Measurements from ENCODE around the gene POU5F2. TPM values are rescaled to one million over a fixed set of nuclear protein-coding genes. Genes with fewer than 3 reads are reported as not detected.
A peak's percentile ranks its signal among the peaks of the same experiment; 100 is the strongest.

Gene POU5F2, protein sequence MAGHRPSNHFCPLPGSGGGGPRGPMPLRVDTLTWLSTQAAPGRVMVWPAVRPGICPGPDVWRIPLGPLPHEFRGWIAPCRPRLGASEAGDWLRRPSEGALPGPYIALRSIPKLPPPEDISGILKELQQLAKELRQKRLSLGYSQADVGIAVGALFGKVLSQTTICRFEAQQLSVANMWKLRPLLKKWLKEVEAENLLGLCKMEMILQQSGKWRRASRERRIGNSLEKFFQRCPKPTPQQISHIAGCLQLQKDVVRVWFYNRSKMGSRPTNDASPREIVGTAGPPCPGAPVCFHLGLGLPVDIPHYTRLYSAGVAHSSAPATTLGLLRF
- total RNA-seq = 1.8 TPM
- long read RNA-seq, full-length matches to known transcripts = 1 of 1 reads
- long read RNA-seq, partial matches to known transcripts = 0 of 1 reads
- long read RNA-seq, other reads (novel, unspliced or antisense) = 0 of 1 reads

DNA sequence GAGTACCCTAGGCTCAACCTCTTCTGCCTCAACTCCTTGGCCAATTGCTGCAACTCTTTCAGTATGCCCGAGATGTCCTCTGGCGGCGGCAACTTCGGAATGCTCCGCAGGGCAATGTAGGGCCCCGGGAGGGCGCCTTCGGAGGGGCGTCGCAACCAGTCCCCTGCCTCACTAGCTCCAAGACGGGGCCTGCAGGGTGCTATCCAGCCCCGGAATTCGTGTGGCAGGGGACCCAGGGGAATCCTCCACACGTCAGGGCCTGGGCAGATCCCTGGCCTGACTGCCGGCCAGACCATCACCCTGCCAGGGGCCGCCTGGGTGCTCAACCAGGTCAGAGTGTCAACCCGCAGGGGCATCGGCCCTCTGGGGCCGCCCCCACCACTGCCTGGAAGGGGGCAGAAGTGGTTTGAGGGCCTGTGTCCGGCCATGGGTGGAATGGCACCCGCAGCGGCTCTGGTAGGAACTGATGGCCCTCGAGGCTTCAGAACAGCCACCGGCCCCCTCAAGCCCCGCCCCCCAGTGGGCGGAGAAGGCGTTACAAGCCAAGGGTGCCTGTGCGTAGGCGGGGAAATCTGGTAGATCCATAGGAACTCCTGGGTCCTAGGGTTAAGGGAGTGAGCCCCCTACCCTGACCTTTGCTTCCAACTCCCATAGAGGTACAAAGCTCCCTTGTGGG is at the start of gene POU5F2:
TSS of gene POU5F2 (minus strand) at position 465 of the 676 bp plus-strand sequence. CDS start at position 428, 37 bp downstream.
- H3K27me3 ChIP-seq (ENCODE audit: low read depth) = no peaks in the 10 kb centered on the region
- no peaks in the 10 kb centered on the region for H3K4me1 ChIP-seq
- no peak for DNase-seq
- no peak within 1 kb of the TSS for H3K4me3 ChIP-seq
- TF ChIP-seq, protein P1, sequence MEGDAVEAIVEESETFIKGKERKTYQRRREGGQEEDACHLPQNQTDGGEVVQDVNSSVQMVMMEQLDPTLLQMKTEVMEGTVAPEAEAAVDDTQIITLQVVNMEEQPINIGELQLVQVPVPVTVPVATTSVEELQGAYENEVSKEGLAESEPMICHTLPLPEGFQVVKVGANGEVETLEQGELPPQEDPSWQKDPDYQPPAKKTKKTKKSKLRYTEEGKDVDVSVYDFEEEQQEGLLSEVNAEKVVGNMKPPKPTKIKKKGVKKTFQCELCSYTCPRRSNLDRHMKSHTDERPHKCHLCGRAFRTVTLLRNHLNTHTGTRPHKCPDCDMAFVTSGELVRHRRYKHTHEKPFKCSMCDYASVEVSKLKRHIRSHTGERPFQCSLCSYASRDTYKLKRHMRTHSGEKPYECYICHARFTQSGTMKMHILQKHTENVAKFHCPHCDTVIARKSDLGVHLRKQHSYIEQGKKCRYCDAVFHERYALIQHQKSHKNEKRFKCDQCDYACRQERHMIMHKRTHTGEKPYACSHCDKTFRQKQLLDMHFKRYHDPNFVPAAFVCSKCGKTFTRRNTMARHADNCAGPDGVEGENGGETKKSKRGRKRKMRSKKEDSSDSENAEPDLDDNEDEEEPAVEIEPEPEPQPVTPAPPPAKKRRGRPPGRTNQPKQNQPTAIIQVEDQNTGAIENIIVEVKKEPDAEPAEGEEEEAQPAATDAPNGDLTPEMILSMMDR (IDR thresholded peaks at IDR 0.05) = no peak
- peaks cover 4% of the 10 kb centered on the region for H3K36me3 ChIP-seq
- H3K9me3 ChIP-seq = no peaks in the 10 kb centered on the region
- intact Hi-C loops (cut with DNase I) = no loop called here
- H3K27ac ChIP-seq = no peak within 1 kb of the TSS
- ATAC-seq = peak in 1 of 2 donors; percentile 29

DNA sequence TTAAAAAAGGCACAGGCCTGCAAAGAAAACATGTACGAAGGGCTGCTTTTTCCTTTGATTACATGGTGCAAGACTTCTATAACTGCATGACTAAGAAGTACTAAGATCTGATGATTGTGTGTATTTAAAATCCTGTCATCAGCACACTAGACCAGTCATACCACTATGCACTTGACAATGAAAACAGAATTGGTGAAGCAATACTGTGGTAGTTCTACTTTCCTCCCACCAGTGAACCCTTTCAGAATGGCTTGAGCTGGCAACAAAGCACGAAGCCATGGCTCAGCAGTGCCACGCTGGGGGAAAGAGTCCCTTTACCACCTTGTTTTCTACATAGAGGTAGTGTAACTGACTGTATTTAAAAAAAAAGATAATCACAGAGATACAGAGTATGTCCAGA is 49.0 kb upstream of the POU5F2 start:
- TF ChIP-seq, protein P1 (IDR thresholded peaks at IDR 0.05) = no peak
- no peaks in the 10 kb centered on the region for H3K36me3 ChIP-seq
- ATAC-seq (peak; percentile 55 to 73), DNase-seq (no peak)
- no peaks in the 10 kb centered on the region for H3K27me3 ChIP-seq (ENCODE audit: low read depth)
- H3K27ac ChIP-seq = no peak overlapping the region
- H3K4me1 ChIP-seq = peaks cover 18% of the 10 kb centered on the region
- H3K9me3 ChIP-seq = no peaks in the 10 kb centered on the region
- H3K4me3 ChIP-seq = no peak overlapping the region
- intact Hi-C loops (cut with DNase I) = no loop called here

DNA sequence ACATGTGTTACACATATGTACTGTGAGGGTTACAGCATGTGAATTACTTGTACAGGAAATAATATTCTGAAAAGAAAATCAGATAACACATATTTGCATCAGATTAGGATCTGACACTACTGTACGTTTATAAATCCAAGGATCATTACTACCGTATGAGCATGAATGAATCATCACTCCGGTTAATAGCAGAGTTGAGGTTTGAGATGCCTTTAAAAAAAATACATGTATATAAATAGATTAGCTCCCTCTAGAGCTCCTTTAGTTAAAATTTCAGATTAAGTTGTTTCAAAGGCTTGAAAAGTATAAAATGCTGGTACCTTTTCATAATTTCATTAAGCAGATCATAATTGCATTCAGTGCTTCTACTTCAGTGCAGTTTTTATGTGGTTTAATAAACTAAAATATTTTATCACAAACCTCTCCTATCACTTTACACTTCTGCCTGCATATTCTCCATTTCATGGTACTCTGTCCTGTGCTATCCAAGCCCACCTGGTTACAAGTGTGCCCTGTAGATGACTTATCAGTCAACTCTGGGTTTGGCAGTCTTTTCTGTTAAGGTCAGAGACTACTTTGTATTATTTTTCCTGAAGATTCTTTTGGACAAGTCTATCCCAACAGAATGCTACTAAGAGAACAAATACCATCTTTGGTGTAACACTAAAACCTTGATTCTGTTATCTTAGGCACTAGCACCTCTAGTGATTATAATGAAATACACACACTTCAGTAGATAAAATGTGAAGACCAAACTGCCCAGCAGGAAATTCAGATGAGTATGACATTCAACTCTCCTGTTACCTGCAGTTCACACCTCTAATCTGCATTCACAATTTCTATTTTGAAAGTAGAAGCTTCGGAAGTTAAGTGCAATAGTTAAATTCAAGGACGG is 48.0 kb upstream of the POU5F2 start:
- Histone ChIP-seq H3K27me3 (ENCODE audit: low read depth) (no peaks in the 10 kb centered on the region), H3K4me1 (peaks cover 18% of the 10 kb centered on the region), H3K36me3 (no peaks in the 10 kb centered on the region), H3K4me3 (no peak overlapping the region), H3K27ac (no peak overlapping the region), H3K9me3 (no peaks in the 10 kb centered on the region)
- ATAC-seq (no peak), DNase-seq (no peak)
- intact Hi-C loops (cut with DNase I) = no loop called here
- TF ChIP-seq, protein P1 (IDR thresholded peaks at IDR 0.05) = no peak

DNA sequence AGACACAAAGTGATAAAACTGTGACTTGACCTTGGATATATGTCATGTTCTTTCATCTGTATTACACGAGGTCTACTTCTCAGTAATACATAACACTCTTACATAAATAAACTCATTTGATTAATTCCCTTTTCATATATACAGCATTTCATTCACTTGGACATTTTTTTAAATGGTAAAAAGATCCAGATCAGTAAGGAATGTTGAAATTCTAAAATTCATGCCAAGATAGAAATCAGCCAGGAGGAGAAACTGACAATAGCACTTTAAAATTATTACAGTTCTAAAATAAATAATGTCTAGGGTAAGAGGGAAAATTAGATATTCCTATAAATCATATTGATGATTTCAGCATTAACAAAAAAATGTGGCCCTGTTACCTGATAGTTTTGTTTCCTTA is 46.2 kb upstream of the POU5F2 start:
- Histone ChIP-seq H3K27ac (no peak overlapping the region), H3K4me1 (peaks cover 18% of the 10 kb centered on the region), H3K36me3 (no peaks in the 10 kb centered on the region), H3K9me3 (no peaks in the 10 kb centered on the region), H3K27me3 (ENCODE audit: low read depth) (no peaks in the 10 kb centered on the region), H3K4me3 (no peak overlapping the region)
- TF ChIP-seq, protein P1 (IDR thresholded peaks at IDR 0.05) = no peak
- DNase-seq = no peak
- intact Hi-C loops (cut with DNase I) = no loop called here
- ATAC-seq = no peak

DNA sequence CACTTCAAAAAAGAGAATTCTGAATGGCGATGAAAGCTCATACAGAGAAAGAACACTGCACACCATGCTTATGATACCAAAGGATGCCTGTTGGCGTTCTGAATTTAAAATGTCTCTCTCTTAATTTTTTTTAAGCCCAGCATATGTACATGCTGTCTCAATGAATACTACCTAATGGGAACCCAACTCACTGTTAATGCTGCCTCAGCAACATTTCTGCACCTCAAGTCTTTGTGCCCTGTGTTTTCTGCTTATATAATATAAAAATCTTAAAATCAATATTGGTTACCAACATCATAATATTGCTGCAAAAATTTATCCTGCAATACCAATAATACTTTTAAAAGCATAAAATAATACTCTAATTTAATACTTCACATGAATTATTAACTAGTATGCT is 44.1 kb upstream of the POU5F2 start:
- no peak overlapping the region for H3K27ac ChIP-seq
- H3K9me3 ChIP-seq = no peaks in the 10 kb centered on the region
- peaks cover 3% of the 10 kb centered on the region for H3K4me1 ChIP-seq
- ATAC-seq = no peak
- TF ChIP-seq, protein P1 (IDR thresholded peaks at IDR 0.05) = no peak
- peaks cover 4% of the 10 kb centered on the region for H3K36me3 ChIP-seq
- intact Hi-C loops (cut with DNase I) = no loop called here
- H3K4me3 ChIP-seq = no peak overlapping the region
- DNase-seq = no peak
- H3K27me3 ChIP-seq (ENCODE audit: low read depth) = no peaks in the 10 kb centered on the region
